ENCODE results near the gene KRT6C.

KRT6C gene

GRCh38 chr12:52439420-52439819 is 34.2 kb downstream of the KRT6C start:
- TF ChIP-seq GATA1 (IDR thresholded peaks at IDR 0.05; ENCODE audit: low read depth, low read length) (no peak), POLR2A (IDR thresholded peaks at IDR 0.05; ENCODE audit: low read length) (no peak)
- no peak for DNase-seq

- no peak for TF ChIP-seq POLR2A (IDR thresholded peaks at IDR 0.05; ENCODE audit: low read length)
- TF ChIP-seq GATA1 (IDR thresholded peaks at IDR 0.05; ENCODE audit: low read depth, low read length), result no peak
- DNase-seq, result no peak
Measured at GRCh38 chr12:52438305-52439301, 35.0 kb downstream of the KRT6C start.

- no peak for TF ChIP-seq GATA1 (IDR thresholded peaks at IDR 0.05; ENCODE audit: low read depth, low read length)
- no peak for TF ChIP-seq POLR2A (IDR thresholded peaks at IDR 0.05; ENCODE audit: low read length)
- no peak for DNase-seq
Measured at GRCh38 chr12:52437508-52437907, 36.1 kb downstream of the KRT6C start.

GRCh38 chr12:52436828-52437474 is 36.7 kb downstream of the KRT6C start:
- DNase-seq, result no peak
- TF ChIP-seq POLR2A (IDR thresholded peaks at IDR 0.05; ENCODE audit: low read length) (no peak), GATA1 (IDR thresholded peaks at IDR 0.05; ENCODE audit: low read depth, low read length) (no peak)

- TF ChIP-seq GATA1 (IDR thresholded peaks at IDR 0.05; ENCODE audit: low read depth, low read length), result no peak
- no peak for TF ChIP-seq POLR2A (IDR thresholded peaks at IDR 0.05; ENCODE audit: low read length)
- no peak for DNase-seq
Measured at GRCh38 chr12:52436000-52436827, 37.4 kb downstream of the KRT6C start.

- TF ChIP-seq GATA1 (IDR thresholded peaks at IDR 0.05; ENCODE audit: low read depth, low read length), result no peak
- no peak for TF ChIP-seq POLR2A (IDR thresholded peaks at IDR 0.05; ENCODE audit: low read length)
- no peak for DNase-seq
Measured at GRCh38 chr12:52435659-52435999, 38.0 kb downstream of the KRT6C start.

DNA sequence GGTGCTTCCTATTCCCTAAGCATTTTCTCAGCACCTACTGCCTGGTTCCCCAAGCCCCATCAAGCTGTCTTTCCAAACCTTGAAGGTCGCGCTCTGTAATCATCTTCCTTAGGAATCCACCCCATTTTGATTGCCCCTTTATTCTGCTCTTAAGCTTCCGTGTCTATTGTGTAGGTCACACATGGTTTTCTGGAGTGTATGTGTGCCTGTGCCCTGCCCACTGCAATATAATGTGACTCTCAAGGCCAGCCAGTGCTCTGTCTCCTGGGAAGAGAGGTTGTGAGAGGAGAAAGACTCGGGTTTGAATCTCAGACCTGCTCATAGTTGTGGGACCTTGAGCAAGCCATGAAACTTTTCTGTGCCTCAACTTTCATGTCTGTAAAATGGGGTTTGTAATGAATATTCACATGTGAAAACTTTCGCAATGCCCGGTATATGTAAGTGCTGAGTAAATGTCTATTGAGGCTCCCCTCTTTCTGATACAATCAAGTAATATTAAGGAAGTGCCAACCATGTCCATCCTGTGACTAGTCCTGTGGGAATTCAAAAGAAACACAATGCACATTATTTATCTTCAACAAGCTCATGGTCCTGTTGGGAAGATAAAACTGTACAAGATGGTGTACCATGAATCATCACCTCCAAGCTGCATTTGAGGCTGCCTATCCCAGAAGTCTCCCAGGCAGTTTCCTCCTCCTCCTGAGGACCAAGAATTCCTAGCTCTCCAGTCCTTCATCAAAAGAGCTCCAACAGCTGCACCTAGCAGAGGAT is 38.7 kb downstream of the KRT6C start:
- DNase-seq, result no peak
- no peak for TF ChIP-seq GATA1 (IDR thresholded peaks at IDR 0.05; ENCODE audit: low read depth, low read length)
- TF ChIP-seq POLR2A (IDR thresholded peaks at IDR 0.05; ENCODE audit: low read length), result no peak

- no peak for TF ChIP-seq GATA1 (IDR thresholded peaks at IDR 0.05; ENCODE audit: low read depth, low read length)
- TF ChIP-seq POLR2A (IDR thresholded peaks at IDR 0.05; ENCODE audit: low read length), result no peak
- DNase-seq, result no peak
Measured at GRCh38 chr12:52434081-52434733, 39.4 kb downstream of the KRT6C start, which contains the start of gene KRT75. Gene KRT75 (minus strand): TSS chr12:52434371. CDS start chr12:52434304, 67 bp downstream.

DNA sequence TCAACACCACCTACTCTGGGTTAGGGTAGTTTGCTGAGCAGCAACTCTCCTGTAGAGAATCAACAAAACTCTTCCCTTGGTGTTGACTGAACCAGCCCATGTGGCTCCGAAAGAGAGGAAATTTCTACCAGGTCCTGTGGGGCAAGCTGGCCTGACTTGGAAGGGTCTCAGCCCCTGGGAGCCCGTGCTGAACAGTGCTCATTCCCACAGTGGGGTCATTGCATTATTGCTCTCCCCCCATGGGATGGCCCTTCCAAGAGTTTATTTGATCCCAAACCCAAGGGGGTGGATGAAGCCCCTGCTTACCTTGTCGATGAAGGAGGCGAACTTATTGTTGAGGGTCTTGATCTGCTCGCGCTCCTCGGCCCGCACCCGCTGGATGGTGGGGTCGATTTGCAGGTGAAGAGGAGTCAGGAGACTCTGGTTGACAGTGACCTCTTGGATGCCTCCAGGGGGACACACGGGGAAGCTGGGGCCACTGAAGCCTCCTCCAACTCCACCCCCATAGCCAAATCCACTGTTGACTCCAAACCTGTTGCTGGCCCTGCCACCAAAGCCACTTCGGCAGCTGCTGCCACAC is 40.0 kb downstream of the KRT6C start:
- TF ChIP-seq POLR2A (IDR thresholded peaks at IDR 0.05; ENCODE audit: low read length) (no peak), GATA1 (IDR thresholded peaks at IDR 0.05; ENCODE audit: low read depth, low read length) (no peak)
- DNase-seq, result no peak

- DNase-seq, result no peak
- TF ChIP-seq POLR2A (IDR thresholded peaks at IDR 0.05; ENCODE audit: low read length), result no peak
- no peak for TF ChIP-seq GATA1 (IDR thresholded peaks at IDR 0.05; ENCODE audit: low read depth, low read length)
Measured at GRCh38 chr12:52432559-52433207, 40.9 kb downstream of the KRT6C start.

- TF ChIP-seq GATA1 (IDR thresholded peaks at IDR 0.05; ENCODE audit: low read depth, low read length) (no peak), POLR2A (IDR thresholded peaks at IDR 0.05; ENCODE audit: low read length) (no peak)
- DNase-seq, result no peak
Measured at GRCh38 chr12:52428121-52428520, 45.5 kb downstream of the KRT6C start.

DNA sequence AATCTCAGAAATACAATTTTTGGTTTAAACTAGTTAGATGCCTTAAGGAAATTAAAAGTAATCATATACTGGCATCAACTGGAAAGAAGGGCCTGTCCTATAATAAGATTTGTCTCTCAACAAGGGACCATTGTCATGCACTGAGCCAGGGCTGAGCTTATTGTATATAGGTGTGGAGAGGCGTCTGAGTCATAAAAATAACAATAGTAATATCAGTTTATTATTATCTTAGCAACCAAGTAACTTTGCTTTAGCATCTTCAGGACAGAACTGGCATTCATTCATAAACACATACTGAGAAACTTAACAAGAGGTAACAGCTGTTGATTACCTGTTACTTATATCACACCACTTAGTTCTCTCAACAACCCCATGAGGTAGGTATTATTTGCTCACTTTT is 46.5 kb downstream of the KRT6C start:
- no peak for DNase-seq
- TF ChIP-seq POLR2A (IDR thresholded peaks at IDR 0.05; ENCODE audit: low read length) (no peak), GATA1 (IDR thresholded peaks at IDR 0.05; ENCODE audit: low read depth, low read length) (no peak)
